ENCODE measurements around the gene CFAP77.

CFAP77 gene

DNA sequence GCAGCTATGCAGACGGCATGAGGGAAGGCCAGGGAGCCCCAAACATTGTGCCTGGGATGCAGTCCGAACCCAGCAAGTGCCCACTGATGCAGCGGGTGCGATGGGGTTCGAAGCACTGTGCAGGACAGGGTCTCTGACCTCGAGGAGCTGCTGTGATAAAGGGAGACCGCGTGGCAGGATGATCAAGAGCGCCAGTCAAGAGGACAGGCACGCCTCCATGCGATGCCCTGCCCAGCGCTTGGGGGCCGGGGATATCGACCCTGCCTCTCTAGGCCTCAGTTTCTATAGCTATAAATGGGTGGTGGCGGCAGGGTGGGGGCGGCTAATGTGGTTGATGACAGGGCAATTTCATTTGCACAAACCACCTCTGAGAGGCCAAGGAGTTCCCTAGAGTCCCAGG, 87.7 kb downstream of the CFAP77 start:
- DNase-seq, result no peak

- DNase-seq, result no peak
Measured at GRCh38 chr9:132498531-132499210, 88.7 kb downstream of the CFAP77 start.

DNA sequence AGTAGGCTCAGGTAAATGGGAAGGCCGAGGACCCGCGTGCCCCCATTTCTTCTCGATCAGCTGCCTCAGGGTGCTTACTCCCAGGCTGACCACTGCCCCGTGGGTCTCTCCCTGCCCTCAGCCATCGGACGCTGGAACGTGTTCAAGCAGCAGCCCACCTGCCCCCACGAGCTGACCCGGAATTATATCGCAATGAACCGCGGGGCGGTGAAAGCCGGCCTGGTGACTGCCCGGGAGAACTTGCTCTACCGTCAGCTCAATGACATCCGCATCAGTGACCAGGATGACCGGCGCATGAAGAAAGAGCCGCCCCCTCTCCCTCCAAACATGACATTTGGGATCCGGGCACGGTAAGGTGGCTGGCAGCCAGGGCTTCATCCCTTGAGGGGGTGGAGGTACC, 89.2 kb downstream of the CFAP77 start:
- no peak for DNase-seq

GRCh38 chr9:132500193-132500592, 90.2 kb downstream of the CFAP77 start:
- no peak for DNase-seq

DNA sequence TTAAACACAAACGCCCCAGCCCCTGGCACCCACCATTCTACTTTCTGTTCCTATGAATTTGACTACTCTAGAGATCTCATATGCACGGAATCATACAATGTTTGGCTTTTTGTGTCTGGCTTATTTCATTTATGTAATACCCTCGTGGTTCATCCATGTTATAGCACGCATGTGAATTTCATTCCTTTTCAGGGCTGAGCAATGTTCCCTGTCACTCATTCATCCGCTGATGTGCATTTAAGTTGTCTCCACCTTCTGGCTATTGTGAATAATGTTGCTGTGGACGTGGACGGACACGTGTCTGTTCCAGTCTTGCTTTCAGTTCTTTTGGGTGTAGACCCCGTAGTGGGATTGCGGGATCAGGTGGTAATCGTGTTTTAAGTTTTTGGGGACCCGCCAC, 92.5 kb downstream of the CFAP77 start:
- DNase-seq, result no peak

- DNase-seq, result no peak
Measured at GRCh38 chr9:132503116-132503515, 93.1 kb downstream of the CFAP77 start.

DNA sequence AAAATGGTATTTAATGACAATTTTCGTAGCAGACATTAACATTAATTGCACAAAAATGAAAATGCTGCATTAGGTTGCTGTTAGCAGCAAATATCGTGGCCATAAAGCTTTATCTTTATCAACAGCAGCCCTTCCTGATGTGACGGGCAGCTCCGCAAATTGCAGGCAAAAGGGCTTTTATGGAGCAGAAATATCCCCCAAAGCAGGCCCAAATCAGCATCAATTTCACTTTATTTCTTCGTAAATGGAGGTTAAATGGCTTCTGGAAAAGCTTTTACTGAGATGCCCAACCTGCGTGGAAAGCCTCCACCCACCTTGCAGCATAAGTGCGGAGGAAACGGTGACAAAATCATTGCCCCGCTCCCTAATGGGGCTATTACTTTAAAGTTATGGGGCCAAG, 94.5 kb downstream of the CFAP77 start:
- no peak for DNase-seq

GRCh38 chr9:132505991-132506655, 96.1 kb downstream of the CFAP77 start:
- no peak for DNase-seq

DNA sequence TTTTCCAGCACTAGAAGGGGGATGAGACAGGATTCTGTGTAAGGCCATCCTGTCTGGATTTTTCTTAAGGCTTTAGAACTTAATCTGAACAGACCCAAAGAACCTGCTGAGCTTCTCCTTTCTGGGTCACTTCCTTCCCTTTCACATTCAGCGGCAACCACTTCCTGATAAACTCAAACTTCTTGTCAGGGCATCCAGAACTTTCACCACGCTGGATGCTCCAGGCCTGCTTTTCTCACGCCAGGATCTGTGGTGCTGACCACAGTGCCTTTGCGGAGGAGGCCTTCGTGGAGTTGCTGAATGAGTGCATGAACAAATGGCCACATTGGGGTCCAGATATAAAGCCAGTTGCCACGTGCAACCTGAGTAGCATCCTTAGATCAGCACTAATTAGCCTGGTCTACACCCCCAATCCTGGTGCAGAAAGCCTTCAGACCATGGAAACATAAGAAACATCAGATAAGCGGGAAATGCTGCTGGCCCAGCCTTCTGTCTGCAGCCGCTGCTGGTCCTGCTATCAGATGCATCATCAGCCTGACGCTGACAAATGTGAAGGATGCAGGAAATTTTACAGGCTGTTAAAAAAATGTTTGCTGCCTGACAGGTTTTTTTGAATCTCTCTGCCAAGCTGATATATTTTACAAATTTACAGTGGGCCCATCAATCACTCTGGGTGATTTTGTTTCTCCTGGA, 97.1 kb downstream of the CFAP77 start:
- DNase-seq, result no peak

- DNase-seq, result peak; percentile 88
Measured at GRCh38 chr9:132507670-132508469, 97.9 kb downstream of the CFAP77 start.

DNA sequence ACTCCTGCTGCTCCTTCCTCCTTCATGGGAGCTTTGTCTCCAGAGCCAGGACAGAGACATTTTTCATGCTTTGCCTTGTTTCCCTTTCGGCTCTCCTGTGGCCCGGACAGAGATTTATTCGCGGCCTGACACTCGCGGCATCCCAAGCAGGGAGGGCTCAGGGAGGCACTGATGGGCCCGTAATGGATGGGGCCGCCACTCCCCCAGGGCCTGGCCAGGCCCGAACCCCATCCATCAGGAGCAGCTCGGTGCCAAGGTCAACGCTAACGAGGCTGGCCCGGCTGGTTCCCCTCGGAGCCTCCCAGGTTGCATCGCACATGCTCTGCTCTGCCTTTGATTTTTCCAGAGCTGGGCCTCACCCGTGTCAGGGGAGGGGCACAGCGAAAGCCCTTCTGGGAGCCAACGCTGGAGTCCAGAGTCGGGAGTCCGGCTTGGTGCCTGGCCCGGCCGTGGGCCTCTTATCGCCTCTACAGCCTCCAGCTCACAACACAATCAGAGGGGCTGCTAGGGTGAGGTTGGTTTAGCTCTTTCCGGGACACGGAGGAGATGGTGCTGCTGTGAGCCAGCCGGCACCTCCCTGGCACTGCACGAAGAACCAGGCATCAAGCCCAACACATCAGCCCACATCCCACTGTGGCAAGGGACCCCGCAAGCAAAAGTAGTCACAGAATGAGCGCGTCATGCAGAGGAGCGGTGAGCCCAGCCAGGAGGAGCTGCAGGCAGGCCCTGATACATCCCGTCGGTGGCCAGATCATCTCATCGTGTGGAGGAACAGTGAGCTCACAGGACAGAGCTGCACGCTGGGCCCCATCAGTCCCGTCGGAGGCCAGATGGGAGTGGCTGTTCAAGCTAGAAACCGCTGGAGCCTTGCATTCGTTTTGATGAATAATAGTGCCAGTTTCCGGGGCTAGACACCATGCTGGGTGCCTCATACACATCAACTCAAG, 100.2 kb downstream of the CFAP77 start:
- no peak for DNase-seq

- no peak for DNase-seq
Measured at GRCh38 chr9:132511191-132511999, 101.4 kb downstream of the CFAP77 start.

DNA sequence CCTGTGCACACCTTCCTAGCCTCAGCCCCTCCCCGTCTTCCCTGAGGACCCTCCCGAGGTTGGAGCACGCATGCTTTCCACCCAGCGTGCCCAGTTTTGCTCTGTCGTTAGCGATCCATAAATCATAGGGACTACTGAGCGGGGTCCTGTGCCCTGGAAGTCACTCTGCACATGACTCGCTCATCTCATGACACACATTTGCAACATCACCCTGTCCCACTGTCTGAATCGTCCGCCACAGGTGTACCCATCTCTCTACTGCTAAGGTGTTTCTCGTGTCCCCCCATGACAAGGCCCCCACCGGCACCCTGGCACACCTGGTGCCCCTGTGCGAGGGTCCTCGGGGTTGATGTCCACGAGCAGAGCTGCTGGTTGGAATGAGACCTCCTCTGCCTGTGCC, 103.4 kb downstream of the CFAP77 start:
- DNase-seq, result no peak

DNA sequence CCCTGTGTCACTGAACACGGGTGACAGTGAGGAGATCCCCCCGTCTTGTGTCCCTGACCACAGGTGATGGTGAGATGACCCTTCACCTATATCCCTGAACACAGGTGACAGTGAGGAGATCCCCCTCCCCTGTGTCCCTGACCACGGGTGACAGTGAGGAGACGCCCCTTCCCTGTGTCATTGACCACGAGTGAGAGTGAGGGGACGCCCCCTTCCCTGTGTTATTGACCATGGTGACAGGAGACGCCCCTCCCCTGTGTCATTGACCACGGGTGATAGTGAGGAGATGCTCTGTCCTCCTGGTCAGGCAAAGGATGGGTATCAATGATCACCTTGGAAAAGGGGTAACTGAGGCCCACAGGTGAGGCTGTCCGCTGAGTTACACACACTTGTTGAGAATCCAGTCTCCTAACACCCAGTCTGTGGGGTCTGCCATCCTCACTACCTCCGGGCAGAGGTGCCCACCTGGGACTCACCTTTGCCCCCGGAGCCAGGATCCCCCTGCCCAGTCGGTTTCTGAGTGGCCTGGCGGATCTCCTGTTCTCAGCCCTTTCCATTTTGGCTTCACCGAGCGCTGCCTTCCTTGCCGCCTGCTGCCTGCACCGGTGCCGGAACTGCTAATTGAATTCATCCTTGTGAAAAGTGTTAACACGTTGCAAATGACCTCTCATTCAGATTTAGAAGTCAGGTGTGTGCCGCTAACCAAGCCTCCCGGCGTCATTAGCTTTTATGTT, 104.2 kb downstream of the CFAP77 start:
- DNase-seq, result no peak

DNA sequence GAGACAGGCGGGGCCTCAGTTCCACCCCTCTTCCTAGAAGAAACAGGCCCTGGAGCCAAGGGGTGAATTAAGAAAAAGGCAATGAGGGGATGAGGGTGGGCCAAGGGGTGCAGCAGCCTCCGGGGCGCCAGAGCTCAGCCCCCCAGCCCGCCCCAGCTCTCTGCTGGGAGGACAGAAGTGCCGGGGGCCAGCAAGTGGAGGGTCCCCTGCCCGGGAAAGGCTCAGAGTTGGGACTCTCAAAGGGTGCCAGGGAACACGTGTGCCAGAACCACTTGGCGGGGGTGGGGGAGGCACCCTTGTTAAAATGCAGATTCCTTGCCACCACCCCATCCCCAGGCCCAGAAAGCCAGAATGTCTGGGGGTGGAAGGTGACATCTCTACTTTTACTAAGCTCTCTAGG, 104.8 kb downstream of the CFAP77 start:
- DNase-seq, result no peak

DNA sequence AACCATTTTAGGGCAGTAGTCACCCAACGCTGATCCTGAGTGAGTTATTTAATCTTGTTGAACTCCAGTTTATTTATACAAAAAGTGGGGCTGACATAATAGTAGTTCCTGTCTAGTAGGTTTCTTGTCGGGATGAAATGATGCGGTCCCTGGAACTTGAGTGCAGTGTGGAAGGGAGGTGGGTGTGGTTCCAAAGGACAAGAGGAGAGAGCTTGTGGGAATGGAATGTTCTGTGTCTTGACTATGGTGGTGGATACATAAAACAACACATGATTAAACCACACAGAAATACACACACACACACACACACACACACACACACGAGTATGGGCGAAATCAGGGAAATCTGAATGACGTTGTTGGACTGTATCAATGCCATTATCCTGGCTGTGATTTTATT, 106.3 kb downstream of the CFAP77 start:
- DNase-seq, result no peak

- no peak for DNase-seq
Measured at GRCh38 chr9:132516911-132517310, 106.9 kb downstream of the CFAP77 start.

DNA sequence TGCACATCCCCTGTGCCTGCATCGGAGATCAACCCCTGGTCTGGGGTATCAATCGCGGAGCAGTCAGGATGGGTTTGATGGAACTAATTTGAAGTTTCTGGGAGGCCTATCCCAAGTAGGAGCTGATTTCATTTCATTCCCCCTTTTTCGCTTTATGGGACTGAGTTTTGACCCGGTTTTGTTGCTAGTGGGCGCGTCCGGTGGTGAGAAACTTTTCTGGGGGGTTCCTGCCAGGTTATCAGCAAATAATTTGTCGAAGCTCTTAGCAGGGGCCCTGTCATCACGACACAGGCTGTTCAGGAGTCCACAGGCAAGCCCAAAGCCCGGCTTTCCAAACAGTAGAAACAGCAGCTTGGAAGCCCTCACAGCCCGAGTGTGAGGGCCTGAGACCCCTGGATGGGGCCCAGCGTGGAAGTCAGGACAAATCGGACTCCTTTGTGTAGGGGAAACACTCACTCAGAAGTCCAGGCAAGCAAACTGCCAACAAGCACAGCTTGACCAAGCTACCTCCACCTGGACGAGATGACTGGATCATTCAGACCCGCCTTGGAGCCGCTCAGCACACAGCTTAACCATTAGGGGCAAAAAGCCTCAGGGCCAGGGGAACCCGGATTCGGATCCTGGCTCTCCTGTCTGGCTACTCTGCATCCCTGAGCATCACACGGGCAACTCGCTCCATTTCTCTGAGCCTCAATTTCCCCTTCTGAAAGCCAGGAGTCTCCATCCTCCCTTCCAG, 108.0 kb downstream of the CFAP77 start:
- DNase-seq, result no peak

DNA sequence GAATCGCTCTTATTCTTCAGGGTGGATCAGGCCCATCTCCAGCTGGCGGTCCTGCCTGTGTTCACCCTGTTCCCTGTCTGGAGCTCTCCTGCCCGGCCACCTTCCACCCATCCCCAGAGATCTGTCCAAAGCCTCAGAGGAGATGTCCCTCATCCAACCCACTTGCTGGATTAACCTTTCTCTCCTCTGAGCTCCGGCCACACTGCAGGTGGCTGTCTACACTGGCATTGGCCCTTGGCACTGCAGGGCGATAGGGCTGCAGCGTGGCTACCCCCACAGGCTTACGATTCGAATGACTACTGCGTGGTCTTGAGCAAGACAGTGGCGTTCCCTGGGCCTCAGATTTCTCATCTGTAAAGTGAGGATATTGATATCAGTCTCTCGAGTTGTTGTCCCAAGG, 108.6 kb downstream of the CFAP77 start:
- DNase-seq, result no peak

DNA sequence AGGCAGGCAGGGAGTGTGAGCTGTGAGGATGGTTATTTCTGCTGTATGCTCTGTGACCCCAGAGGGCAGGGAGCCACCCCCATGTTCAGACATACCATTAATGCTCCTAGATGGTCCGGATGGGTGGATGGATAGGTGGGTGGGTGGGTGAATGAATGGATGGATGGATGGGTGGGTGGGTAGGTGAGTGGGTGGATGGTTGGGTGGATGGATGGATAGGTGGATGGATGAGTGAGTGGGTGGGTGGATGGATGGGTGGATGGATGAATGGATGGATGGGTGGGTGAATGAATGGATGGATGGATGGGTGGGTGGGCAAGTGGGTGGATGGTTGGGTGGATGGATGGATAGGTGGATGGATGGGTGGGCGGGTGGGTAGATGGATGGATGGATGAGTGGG, 109.0 kb downstream of the CFAP77 start:
- no peak for DNase-seq

Data from NCI-H82 (cell line).